Activated T-cell treated with anti-CD3 and anti-CD28 coated beads, Interleukin-2, amount 50 U/mL, for 72 hours (primary cell): Measurements from ENCODE around the gene F3. TPM values are rescaled to one million over a fixed set of nuclear protein-coding genes. Genes with fewer than 3 reads are reported as not detected.

Experiments used
- ATAC-seq, 2 donors: fragments of 150-1000 bp; cut with Tn5 transposase; replicated peaks in 1 of 2; 2 replicates each; pipeline ENCODE4 v1.10.0; 2021; ENCODE audit warnings: moderate library complexity in 2 of 2, mild to moderate bottlenecking in 1 of 2
- DNase-seq, 2 donors: peaks; one replicate each; pipeline ENCODE4 v3.0.0; 2021 to 2022; ENCODE audit warnings: mixed read lengths in 1 of 2
- H3K27ac Mint-ChIP-seq: one replicate; pipeline ENCODE4 v1.8.0; 2022; ENCODE audit warnings: mild to moderate bottlenecking, moderate library complexity, mixed read lengths
- H3K27me3 Mint-ChIP-seq: one replicate; pipeline ENCODE4 v1.8.0; 2022; ENCODE audit warnings: low read depth, mixed read lengths
- H3K36me3 Mint-ChIP-seq, 2 donors: one replicate each; pipeline ENCODE4 v1.8.0; 2022; ENCODE audit warnings: mixed read lengths in 2 of 2, mild to moderate bottlenecking in 1 of 2; ENCODE audit not compliant: insufficient read depth in 2 of 2
- H3K4me1 Mint-ChIP-seq: one replicate; pipeline ENCODE4 v1.8.0; 2022; ENCODE audit warnings: low read depth, mixed read lengths
- H3K4me3 Mint-ChIP-seq, 2 donors: one replicate each; pipeline ENCODE4 v1.8.0; 2022; ENCODE audit warnings: mild to moderate bottlenecking in 2 of 2, mixed read lengths in 2 of 2, moderate library complexity in 2 of 2
- H3K9me3 Mint-ChIP-seq, 2 donors: one replicate each; pipeline ENCODE4 v1.8.0; 2022; ENCODE audit warnings: mixed read lengths in 2 of 2
- total RNA-seq, 2 donors: library from RNA; stranded (reverse); gene quantifications; one replicate each; pipeline ENCODE4 v1.2.3, GENCODE V29; 2022

The F3 gene
- total RNA-seq, 2 donors from 2014 or later = 0.23 to 0.65 TPM

DNA sequence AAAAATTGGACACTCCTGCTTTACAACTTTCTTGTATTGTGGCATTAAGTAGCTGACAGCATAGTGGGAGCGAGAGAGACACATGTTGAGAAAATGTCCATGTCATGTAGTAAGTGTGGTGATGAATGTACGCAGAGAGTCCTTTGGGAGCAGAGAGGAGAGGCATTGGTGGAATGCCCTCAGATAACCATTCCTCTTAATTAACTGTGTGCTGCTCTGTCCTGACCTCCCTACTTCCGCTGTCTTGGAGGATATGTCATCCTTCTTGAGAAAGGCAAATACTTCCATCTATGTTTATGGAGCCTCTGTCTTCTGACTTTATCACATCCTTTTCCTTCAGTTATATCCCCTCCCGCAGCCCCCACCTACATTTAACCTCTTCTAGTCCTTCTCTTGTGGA lies 38.4 kb downstream of the F3 start:
- ATAC-seq = no peak
- Mint-ChIP-seq H3K9me3 (no peaks in the 10 kb centered on the region), H3K27me3 (no peaks in the 10 kb centered on the region), H3K4me3 (no peak overlapping the region), H3K27ac (no peak overlapping the region), H3K4me1 (no peaks in the 10 kb centered on the region), H3K36me3 (peaks cover 8 to 41% of the 10 kb centered on the region in 2 donors)
- DNase-seq = no peak

DNA sequence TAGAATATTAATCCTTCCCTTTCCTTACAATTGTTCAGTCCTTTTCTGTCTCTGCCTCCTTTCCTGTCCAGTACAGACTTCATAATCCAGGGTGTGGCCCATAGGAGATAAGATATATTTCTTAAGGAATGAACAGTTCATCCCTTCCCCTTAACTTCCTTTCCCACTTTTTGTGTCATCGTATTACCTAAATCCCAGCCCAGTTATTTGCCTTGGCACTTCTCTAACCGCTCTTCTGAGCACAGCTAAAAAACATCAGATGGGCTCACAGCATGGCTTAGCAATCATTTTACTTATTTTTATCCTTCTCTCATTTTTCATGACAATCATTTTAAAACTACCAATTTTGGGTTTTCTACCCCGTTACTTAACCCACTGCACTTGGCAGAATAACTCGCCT lies 39.6 kb downstream of the F3 start:
- ATAC-seq = no peak
- H3K36me3 Mint-ChIP-seq = peaks cover 8 to 41% of the 10 kb centered on the region in 2 donors
- H3K27ac Mint-ChIP-seq = no peak overlapping the region
- no peak for DNase-seq
- H3K9me3 Mint-ChIP-seq = no peaks in the 10 kb centered on the region
- no peak overlapping the region for H3K4me3 Mint-ChIP-seq
- H3K27me3 Mint-ChIP-seq = no peaks in the 10 kb centered on the region
- no peaks in the 10 kb centered on the region for H3K4me1 Mint-ChIP-seq

DNA sequence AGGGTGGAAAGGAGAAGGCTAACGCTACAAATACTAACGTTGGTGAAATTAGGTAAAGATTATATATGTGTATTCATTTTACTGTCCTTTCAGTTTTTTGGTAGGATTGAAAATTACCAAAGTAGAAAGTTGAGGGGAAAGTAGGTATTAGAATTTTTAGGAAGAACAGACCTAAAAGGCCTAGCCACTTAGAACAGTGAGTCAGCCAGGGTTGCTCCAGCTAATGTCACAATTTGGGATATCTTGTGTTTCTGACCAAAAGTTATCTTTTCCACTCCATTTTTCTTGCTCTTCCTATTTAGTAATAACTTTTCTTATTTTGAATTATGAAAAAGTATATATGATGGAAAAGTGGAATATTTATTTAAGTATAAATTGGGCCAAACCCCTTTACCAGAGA lies 40.1 kb downstream of the F3 start:
- Mint-ChIP-seq H3K4me1 (no peaks in the 10 kb centered on the region), H3K36me3 (peaks cover 8 to 41% of the 10 kb centered on the region in 2 donors), H3K27ac (no peak overlapping the region), H3K27me3 (no peaks in the 10 kb centered on the region), H3K9me3 (no peaks in the 10 kb centered on the region), H3K4me3 (no peak overlapping the region)
- no peak for DNase-seq
- ATAC-seq = no peak

DNA sequence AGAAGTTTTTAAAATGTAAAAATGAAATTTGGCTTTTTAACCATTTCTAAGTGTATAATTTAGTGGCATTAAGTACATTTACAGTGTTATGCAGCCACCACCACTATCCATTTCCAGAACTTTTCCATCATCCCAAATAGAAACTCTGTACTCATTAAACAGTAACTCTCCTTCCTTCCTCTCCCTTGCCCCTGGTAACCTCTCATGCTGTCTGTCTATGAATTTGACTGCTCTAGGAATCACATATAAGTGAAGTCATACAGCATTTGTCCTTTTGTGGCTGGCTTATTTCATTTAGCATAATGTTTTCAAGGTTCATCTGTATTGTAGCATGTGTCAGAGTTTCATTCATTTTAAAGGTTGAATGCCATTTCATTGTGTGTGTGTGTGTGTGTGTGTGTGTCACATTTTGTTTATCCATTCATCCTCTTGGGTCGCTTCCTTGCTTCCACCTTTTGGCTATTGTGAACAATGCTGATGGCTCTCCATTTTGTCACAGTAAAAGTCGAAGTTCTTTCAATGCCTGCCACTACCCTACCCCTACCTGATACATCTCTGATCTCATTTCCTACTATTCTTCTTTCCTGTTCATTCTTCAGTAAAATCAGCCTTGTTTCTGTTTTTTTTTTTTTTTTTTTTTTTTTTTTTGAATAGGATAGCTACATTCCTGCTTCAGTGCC lies 45.3 kb downstream of the F3 start:
- H3K4me3 Mint-ChIP-seq = no peak overlapping the region
- ATAC-seq (no peak), DNase-seq (no peak)
- no peak overlapping the region for H3K27ac Mint-ChIP-seq
- no peaks in the 10 kb centered on the region for H3K4me1 Mint-ChIP-seq
- H3K36me3 Mint-ChIP-seq = peaks cover 0 to 13% of the 10 kb centered on the region in 2 donors
- H3K27me3 Mint-ChIP-seq = no peaks in the 10 kb centered on the region
- no peaks in the 10 kb centered on the region for H3K9me3 Mint-ChIP-seq

DNA sequence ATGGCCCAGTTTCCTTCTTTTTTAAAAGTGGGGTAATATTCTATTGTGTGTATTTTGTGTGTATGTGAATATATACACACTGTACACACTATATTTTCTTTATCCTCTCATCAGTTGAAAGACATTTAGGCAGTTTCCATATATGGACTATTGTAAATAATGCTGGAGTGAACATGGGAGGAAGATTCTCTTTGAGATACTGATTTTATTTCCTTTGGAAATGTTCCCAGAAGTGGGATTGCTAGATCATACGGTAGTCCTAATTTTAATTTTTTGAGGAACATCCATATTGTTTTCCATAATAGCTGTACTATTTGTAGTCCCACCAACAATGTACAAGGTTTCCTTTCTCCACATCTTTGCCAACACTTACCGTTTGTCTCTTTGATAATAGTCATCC lies 51.0 kb downstream of the F3 start:
- peaks cover 2 to 6% of the 10 kb centered on the region in 2 donors for H3K36me3 Mint-ChIP-seq

DNA sequence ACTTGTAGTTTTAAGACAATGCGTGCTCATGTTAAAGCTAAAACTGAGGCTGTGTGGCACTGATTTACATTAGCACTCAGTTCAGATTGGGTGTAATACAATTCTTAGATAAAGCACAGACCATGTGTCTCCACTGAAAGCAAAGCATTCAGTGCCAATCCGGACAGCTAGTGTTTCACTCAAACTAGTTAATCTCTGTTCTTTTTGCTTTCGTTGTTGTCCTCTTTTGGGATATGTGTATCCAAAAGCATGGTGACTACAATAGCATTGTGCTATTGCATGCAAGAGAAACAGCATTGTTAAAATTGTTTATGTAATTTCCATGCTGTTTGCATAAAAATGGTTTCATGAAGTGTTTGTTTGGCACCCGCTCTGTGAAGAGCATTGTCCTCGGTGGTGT lies 54.6 kb downstream of the F3 start:
- H3K4me3 Mint-ChIP-seq = no peak overlapping the region
- no peak overlapping the region for H3K27ac Mint-ChIP-seq
- peaks cover 2 to 14% of the 10 kb centered on the region in 2 donors for H3K36me3 Mint-ChIP-seq
- DNase-seq = no peak
- no peaks in the 10 kb centered on the region for H3K9me3 Mint-ChIP-seq
- no peaks in the 10 kb centered on the region for H3K27me3 Mint-ChIP-seq
- ATAC-seq = no peak
- H3K4me1 Mint-ChIP-seq = peaks cover 5% of the 10 kb centered on the region

More for the DNA sequence above, 51.0 kb downstream of the F3 start:
- Mint-ChIP-seq H3K4me1 (peaks cover 5% of the 10 kb centered on the region), H3K27me3 (no peaks in the 10 kb centered on the region), H3K4me3 (no peak overlapping the region), H3K9me3 (no peaks in the 10 kb centered on the region), H3K27ac (no peak overlapping the region)
- DNase-seq (no peak), ATAC-seq (no peak)

DNA sequence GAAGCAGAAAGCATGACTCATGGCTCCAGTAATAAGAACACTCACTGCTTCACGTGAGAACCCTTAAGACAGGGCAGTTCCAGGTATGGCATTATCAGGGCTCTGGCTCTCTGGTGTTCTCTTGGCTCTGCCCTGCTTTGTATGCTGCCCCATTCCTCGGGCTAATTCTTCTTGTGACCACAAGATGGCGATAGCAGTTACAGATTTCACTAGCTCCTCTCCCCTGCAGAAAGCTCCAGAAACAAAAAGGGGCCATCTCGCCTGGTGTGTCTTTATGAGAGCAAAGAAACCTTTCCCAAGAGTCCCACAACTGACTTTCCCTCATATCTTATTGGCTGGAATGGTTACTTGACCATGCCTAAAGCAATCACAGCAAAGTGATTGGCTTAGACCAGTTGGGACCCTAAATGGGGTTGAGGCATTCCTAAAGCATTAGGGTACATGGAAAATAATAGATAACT lies 60.1 kb downstream of the F3 start:
- Mint-ChIP-seq H3K4me3 (no peak overlapping the region), H3K36me3 (peaks cover 0 to 16% of the 10 kb centered on the region in 2 donors), H3K4me1 (no peaks in the 10 kb centered on the region), H3K27ac (no peak overlapping the region), H3K9me3 (no peaks in the 10 kb centered on the region), H3K27me3 (no peaks in the 10 kb centered on the region)
- ATAC-seq (peak; percentile 67 to 71), DNase-seq (peak; percentile 14 to 33)

DNA sequence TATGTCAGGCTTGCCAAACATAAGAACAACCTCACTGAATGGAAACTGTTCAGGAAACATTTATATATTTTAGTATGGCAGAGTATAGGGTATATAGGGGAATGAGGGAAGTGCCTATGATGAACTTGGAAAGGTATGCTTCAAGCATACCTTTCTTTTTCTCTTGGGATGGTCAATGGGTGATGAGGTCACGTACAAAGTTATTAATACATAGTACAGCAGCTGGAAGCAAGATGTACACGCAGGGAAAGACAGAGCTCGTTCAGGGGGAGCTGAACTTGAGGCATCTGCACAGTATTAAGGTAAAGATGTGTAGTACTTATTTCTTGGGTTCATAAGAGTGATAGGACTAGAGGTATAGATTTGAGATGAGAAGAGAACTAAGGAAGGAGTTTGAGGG lies 61.9 kb downstream of the F3 start:
- H3K9me3 Mint-ChIP-seq = no peaks in the 10 kb centered on the region
- no peaks in the 10 kb centered on the region for H3K27me3 Mint-ChIP-seq
- H3K27ac Mint-ChIP-seq = no peak overlapping the region
- no peak overlapping the region for H3K4me3 Mint-ChIP-seq
- no peak for ATAC-seq
- H3K36me3 Mint-ChIP-seq = peaks cover 2 to 20% of the 10 kb centered on the region in 2 donors
- no peaks in the 10 kb centered on the region for H3K4me1 Mint-ChIP-seq
- no peak for DNase-seq

Other genes with a start within 250 kb of the F3 start
- 10 to 100 TPM; 38.0 to 55.3 TPM for gene ABCD3, start 123.4 kb downstream of the F3 start, total RNA-seq